Activated naive CD4-positive, alpha-beta T cell treated with anti-CD3 and anti-CD28 coated beads, Interleukin-2, amount 50 U/mL, for 72 hours (primary cell): Measurements from ENCODE around the gene NHLRC4. TPM values are rescaled to one million over a fixed set of nuclear protein-coding genes. Genes with fewer than 3 reads are reported as not detected.
A peak's percentile ranks its signal among the peaks of the same experiment; 100 is the strongest.

Source experiments
- ATAC-seq, 2 donors: fragments of 150-1000 bp; cut with Tn5 transposase; 2 replicates each; pipeline ENCODE4 v1.10.0; 2021; ENCODE audit warnings: mild to moderate bottlenecking in 2 of 2, moderate library complexity in 2 of 2
- DNase-seq, 2 donors: peaks; one replicate each; pipeline ENCODE4 v3.0.0; 2021 to 2022; ENCODE audit warnings: low spot score in 2 of 2
- H3K27ac Mint-ChIP-seq, 2 donors: one replicate each; pipeline ENCODE4 v1.8.0; 2022; ENCODE audit warnings: mild to moderate bottlenecking in 2 of 2, mixed read lengths in 2 of 2
- H3K36me3 Mint-ChIP-seq, 2 donors: one replicate each; pipeline ENCODE4 v1.8.0; 2022; ENCODE audit warnings: mixed read lengths in 2 of 2
- H3K9me3 Mint-ChIP-seq, 2 donors: one replicate each; pipeline ENCODE4 v1.8.0; 2022; ENCODE audit warnings: mixed read lengths in 2 of 2
- total RNA-seq, 2 donors: library from RNA; stranded (reverse); gene quantifications; one replicate each; pipeline ENCODE4 v1.2.3, GENCODE V29; 2022

NHLRC4 gene
- total RNA-seq, 2 donors from 2014 or later: 0.59 to 1.8 TPM

GRCh38 chr16:557463-558297 lies 9.1 kb upstream of the NHLRC4 start:
- no peaks in the 10 kb centered on the region for H3K36me3 Mint-ChIP-seq
- DNase-seq: no peak
- H3K27ac Mint-ChIP-seq: no peak overlapping the region
- no peaks in the 10 kb centered on the region for H3K9me3 Mint-ChIP-seq
- ATAC-seq: peak in 1 of 2 donors; percentile 8

DNA sequence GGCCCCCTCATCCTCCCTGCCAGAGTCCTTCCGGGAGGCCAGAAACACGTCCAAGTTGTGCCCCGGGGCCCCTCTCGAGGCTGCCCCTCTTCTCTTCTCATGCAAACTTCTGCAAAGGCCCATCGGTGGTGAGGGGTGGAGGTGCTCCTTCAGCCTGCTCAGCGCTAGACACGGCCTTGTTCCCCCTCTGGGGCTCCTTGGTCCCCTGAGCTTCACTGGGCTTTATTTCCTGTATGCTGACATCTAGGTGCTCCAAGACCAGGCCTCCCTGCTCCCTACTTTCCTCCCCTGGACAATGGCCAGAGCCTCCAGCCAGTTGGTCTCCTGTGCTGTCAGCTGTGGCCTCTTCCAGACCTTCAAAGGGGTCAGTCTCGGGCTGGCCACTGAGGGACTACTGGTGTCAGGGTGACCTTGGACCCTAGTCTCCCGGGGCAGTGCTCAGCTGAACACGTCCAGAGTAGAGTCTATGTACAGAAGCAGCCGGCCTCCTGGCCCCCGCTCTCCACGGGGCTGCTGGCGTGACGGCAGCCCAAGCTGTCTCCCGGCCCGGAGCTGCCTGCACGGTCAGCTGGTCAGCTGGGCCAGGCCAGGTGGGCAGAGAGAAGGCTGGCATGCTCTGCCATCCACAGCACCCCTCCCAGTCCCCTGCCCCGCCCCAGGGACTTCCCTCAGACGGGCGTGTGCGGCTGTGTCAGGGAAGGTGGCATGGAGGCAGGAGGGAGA lies 8.3 kb upstream of the NHLRC4 start:
- Mint-ChIP-seq H3K9me3 (no peaks in the 10 kb centered on the region), H3K36me3 (no peaks in the 10 kb centered on the region), H3K27ac (no peak overlapping the region)
- peak in 1 of 2 donors; percentile 23 for ATAC-seq
- no peak for DNase-seq

- no peaks in the 10 kb centered on the region for H3K9me3 Mint-ChIP-seq
- no peak overlapping the region for H3K27ac Mint-ChIP-seq
- H3K36me3 Mint-ChIP-seq: no peaks in the 10 kb centered on the region
- no peak for ATAC-seq
- DNase-seq: no peak
Measured at GRCh38 chr16:559021-559380, 7.8 kb upstream of the NHLRC4 start.

- no peak for DNase-seq
- no peaks in the 10 kb centered on the region for H3K36me3 Mint-ChIP-seq
- no peak for ATAC-seq
- no peak overlapping the region for H3K27ac Mint-ChIP-seq
- H3K9me3 Mint-ChIP-seq: no peaks in the 10 kb centered on the region
Measured at GRCh38 chr16:559411-560203, 7.2 kb upstream of the NHLRC4 start.

DNA sequence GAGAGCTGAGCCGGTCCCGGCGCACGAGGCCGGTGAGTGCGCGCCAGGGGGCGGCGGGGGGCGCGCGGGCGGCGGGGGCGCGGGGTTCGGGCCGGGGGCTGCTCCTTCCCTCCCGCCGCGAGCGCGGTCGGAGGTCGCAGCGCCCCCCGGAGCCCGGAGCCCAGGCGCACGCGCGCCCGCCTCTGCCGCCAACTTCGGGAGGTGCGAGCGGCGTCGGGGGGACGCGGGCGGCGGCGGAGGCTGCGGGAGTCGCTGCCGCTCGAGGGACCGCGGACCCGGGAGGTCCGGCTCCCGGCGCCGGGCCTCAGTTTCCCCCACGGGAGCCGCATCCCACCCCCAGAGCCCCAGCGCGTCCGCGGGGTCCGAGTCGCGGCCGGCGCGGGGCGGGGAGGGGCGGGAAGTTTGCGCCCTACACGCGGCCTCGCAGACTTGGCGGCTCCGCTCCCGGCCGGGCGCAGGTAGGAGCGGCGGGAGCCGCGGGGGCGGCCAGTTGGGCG lies 6.6 kb upstream of the NHLRC4 start, which contains the start of gene PRR35:
PRR35 (plus strand) TSS at position 191 of the 497 bp plus-strand sequence. CDS start 2,901 bp downstream, outside the sequence.
- no peak within 1 kb of the TSS for H3K27ac Mint-ChIP-seq
- ATAC-seq (no peak), DNase-seq (no peak)
- H3K36me3 Mint-ChIP-seq: no peaks in the 10 kb centered on the region
- no peaks in the 10 kb centered on the region for H3K9me3 Mint-ChIP-seq

DNA sequence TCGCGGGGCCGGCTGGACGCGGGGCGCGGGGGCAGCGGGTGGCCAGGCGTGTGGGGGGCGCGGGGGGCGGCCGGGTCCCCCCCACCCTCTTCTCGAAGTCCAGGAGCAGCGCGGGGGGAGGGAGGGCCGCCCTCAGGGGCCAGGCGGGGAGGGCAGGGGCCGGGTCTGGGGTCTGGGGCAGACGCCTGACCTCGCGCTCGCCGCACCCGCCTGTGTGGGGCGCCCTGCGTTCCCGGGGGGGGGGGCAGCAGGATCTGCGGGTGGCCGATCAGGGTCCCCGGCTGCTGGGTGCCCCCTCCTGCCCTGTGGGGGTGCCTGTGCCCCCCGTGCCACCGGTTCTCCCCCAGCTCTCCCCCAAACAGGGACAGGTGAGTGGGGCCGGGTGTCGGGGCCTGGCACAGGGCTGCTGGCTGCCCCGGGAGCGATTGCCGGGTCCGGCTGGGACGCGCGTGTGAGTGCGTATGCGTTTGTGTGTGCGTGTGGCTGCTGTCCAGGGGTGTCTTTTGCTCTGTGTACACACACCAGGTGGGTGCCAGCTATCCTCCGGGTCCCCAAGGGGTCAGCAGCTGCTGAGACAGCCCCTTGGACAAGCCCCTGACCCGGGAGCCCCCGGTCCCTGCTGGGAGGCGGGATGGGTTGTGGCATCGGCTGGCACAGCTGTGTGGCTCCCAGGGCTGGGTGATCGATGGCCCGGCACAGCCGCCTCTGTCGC lies 5.9 kb upstream of the NHLRC4 start:
- Mint-ChIP-seq H3K9me3 (no peaks in the 10 kb centered on the region), H3K36me3 (no peaks in the 10 kb centered on the region), H3K27ac (no peak overlapping the region)
- no peak for ATAC-seq
- no peak for DNase-seq

GRCh38 chr16:561413-561794 lies 5.4 kb upstream of the NHLRC4 start:
- Mint-ChIP-seq H3K36me3 (no peaks in the 10 kb centered on the region), H3K9me3 (no peaks in the 10 kb centered on the region), H3K27ac (no peak overlapping the region)
- DNase-seq: no peak
- ATAC-seq: no peak

- DNase-seq (no peak), ATAC-seq (no peak)
- no peak overlapping the region for H3K27ac Mint-ChIP-seq
- H3K36me3 Mint-ChIP-seq: no peaks in the 10 kb centered on the region
- no peaks in the 10 kb centered on the region for H3K9me3 Mint-ChIP-seq
Measured at GRCh38 chr16:561957-562938, 4.6 kb upstream of the NHLRC4 start.

GRCh38 chr16:563072-563644 lies 3.6 kb upstream of the NHLRC4 start:
- Mint-ChIP-seq H3K9me3 (no peaks in the 10 kb centered on the region), H3K36me3 (no peaks in the 10 kb centered on the region), H3K27ac (no peak overlapping the region)
- ATAC-seq (no peak), DNase-seq (no peak)

GRCh38 chr16:564690-565418 lies 2.0 kb upstream of the NHLRC4 start:
- Mint-ChIP-seq H3K27ac (no peak overlapping the region), H3K9me3 (no peaks in the 10 kb centered on the region), H3K36me3 (no peaks in the 10 kb centered on the region)
- ATAC-seq (no peak), DNase-seq (no peak)

- DNase-seq (no peak), ATAC-seq (no peak)
- no peaks in the 10 kb centered on the region for H3K36me3 Mint-ChIP-seq
- no peaks in the 10 kb centered on the region for H3K9me3 Mint-ChIP-seq
- H3K27ac Mint-ChIP-seq: no peak overlapping the region
Measured at GRCh38 chr16:565419-566330, 1.1 kb upstream of the NHLRC4 start.

DNA sequence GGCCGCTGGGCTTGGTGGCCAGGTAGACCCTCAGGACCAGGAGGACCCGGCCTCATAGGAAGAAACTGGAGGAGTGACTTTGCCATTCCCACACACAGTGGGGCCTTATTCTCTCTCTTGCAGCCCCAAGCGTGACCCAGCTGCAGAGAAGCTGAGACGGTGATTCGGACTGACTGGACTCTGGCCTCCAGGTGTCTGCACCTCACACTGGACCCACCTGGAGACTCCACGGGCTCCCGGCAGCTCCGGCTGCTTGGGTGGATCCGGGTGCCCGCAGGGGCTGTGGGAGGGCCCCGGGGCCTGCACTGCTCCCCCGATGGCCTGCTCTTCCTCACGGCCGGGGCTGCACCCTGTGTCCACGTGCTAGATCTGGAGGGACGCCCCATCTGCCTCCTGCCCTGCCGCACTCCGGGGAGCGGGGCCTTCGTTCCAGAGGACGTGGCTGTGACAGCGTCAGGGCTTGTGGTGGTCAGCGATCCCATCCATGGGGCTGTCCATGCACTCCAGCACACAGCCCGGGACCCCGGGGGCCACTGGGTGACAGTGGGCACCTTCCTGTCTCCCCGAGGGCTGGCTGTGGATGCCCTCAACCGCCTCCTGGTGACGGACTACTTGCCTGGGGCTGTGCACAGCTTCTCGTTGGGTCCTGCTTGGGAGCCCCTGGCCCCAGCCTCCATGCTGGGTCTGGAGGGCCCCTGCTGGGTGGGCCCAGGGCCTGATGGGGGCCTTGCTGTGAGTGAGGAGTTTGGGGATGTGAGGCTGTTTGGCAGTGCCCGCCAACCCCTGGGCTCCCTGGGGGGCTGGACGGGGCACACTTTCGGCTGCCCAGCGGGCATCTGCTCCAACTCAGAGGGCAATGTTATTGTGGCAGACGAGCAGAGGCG lies 810 bp downstream of the NHLRC4 start:
- DNase-seq (no peak), ATAC-seq (no peak)
- peak overlapping the region in 1 of 2 donors; percentile 71 for H3K27ac Mint-ChIP-seq
- no peaks in the 10 kb centered on the region for H3K36me3 Mint-ChIP-seq
- H3K9me3 Mint-ChIP-seq: no peaks in the 10 kb centered on the region
